K562 (cell line): Measurements from ENCODE around the gene KCNAB1. TPM values are rescaled to one million over a fixed set of nuclear protein-coding genes. Genes with fewer than 3 reads are reported as not detected.

Experiments used
- ATF7 ChIP-seq: fragments of 450-650 bp; IDR thresholded peaks from 2 replicates; pipeline ENCODE4 v1.7.1; 2014; ENCODE audit warnings: mild to moderate bottlenecking, moderate library complexity
- BCOR ChIP-seq: fragments of 450-650 bp; IDR thresholded peaks from 2 replicates; pipeline ENCODE4 v1.6.1; 2016
- CHAMP1 ChIP-seq: fragments of 450-650 bp; IDR thresholded peaks from 2 replicates; pipeline ENCODE4 v1.6.1; 2016; ENCODE audit warnings: mild to moderate bottlenecking
- COPS2 ChIP-seq: fragments of 450-650 bp; conservative IDR thresholded peaks from 2 replicates; pipeline ENCODE4 v1.6.1; 2016; ENCODE audit warnings: mild to moderate bottlenecking, moderate library complexity
- ESRRB ChIP-seq: fragments of 250-450 bp; sonication (Bioruptor Pico); IDR thresholded peaks from 2 replicates; pipeline ENCODE4 v1.5.0; 2020; ENCODE audit warnings: mild to moderate bottlenecking, moderate library complexity, borderline replicate concordance
- ETS1 ChIP-seq: conservative IDR thresholded peaks from 2 replicates; pipeline ENCODE4 v1.6.1; 2011; ENCODE audit warnings: low read depth, mild to moderate bottlenecking, low read length; ENCODE audit not compliant: control insufficient read depth
- FOXK2 ChIP-seq, 2 experiments: fragments of 450-650 bp; IDR thresholded peaks in 1 of 2; conservative IDR thresholded peaks in 1 of 2; 2 replicates each; pipeline ENCODE4 v1.6.1; 2016; ENCODE audit warnings: low read depth in 2 of 2, mild to moderate bottlenecking in 1 of 2
- LCOR ChIP-seq: sonication (generic); formaldehyde crosslinking; IDR thresholded peaks from 2 replicates; pipeline ENCODE4 v1.8.0; 2022; ENCODE audit warnings: mild to moderate bottlenecking, missing genetic modification reagents
- MAFG ChIP-seq: fragments of 450-650 bp; conservative IDR thresholded peaks from 2 replicates; pipeline ENCODE4 v1.6.1; 2016; ENCODE audit warnings: missing genetic modification characterization, missing compliant biosample characterization
- MNT ChIP-seq, 2 experiments: fragments of 450-650 bp; conservative IDR thresholded peaks; 2 replicates each; pipeline ENCODE4 v1.6.1; 2017; ENCODE audit warnings: mild to moderate bottlenecking in 2 of 2, moderate library complexity in 2 of 2
- MYNN ChIP-seq, 2 experiments: sonication (generic); formaldehyde crosslinking in 1 of 2; IDR thresholded peaks; 2 replicates each; pipeline versions ENCODE4 v1.5.0 to v1.6.1; 2016 to 2020; ENCODE audit warnings: antibody characterized with exemption in 1 of 2, missing genetic modification reagents in 1 of 2
- NR0B1 ChIP-seq: fragments of 450-650 bp; IDR thresholded peaks from one replicate; pipeline ENCODE4 v1.6.1; 2018; ENCODE audit warnings: mild to moderate bottlenecking, moderate library complexity; ENCODE audit not compliant: partially characterized antibody
- PTBP1 ChIP-seq: fragments of 200-400 bp; formaldehyde crosslinking; IDR thresholded peaks from 2 replicates; pipeline ENCODE4 v1.6.1; 2017; ENCODE audit warnings: low read depth, low read length
- TARDBP ChIP-seq: fragments of 450-650 bp; IDR thresholded peaks from 2 replicates; pipeline ENCODE4 v1.6.1; 2016
- TCFL5 ChIP-seq: fragments of 250-450 bp; sonication (Bioruptor Pico); conservative IDR thresholded peaks from 2 replicates; pipeline ENCODE4 v1.6.1; 2021; ENCODE audit warnings: mild to moderate bottlenecking, moderate library complexity, matching md5 sums
- TRIM28 ChIP-seq: fragments of 450-650 bp; IDR thresholded peaks from 2 replicates; pipeline ENCODE4 v1.6.1; 2017
- ZBTB26 ChIP-seq: fragments of 450-650 bp; formaldehyde crosslinking; IDR thresholded peaks from 2 replicates; pipeline ENCODE4 v1.4.0; 2022; ENCODE audit warnings: missing genetic modification characterization
- ZSCAN32 ChIP-seq: fragments of 450-650 bp; formaldehyde crosslinking; IDR thresholded peaks from 2 replicates; pipeline ENCODE4 v1.4.0; 2020; ENCODE audit warnings: mild to moderate bottlenecking, moderate library complexity
- polyA plus RNA-seq, 8 experiments: library from polyadenylated mRNA; depleted of rRNA in 4 of 8; stranded (reverse) in 5 of 8; unstranded in 3 of 8; fragments of >200 nt; fragmentation: Nextera tagmentation in 2 of 8; fragmentation: Illumina TruSeq in 1 of 8; extraction: Ambion mirVana in 2 of 8; extraction: Trizol in 1 of 8; gene quantifications; 2 replicates each; pipeline versions ENCODE4 v1.2.1 to v1.2.3, GENCODE V29; 2011 to 2014; ENCODE audit warnings: inconsistent platforms in 1 of 8, missing spikeins in 1 of 8
- total RNA-seq, 7 experiments: library from RNA; depleted of rRNA in 6 of 7; stranded (reverse); fragments of >200 nt in 6 of 7; fragmentation: Illumina TruSeq in 2 of 7; extraction: Trizol in 2 of 7; gene quantifications; 2 replicates each; pipeline versions ENCODE4 v1.2.1 to v1.2.3, GENCODE V29; 2011 to 2021; ENCODE audit warnings: low replicate concordance in 1 of 7
- TF ChIP-seq, protein P1 (sequence below): fragments of 450-650 bp; formaldehyde crosslinking; IDR thresholded peaks from 2 replicates; pipeline ENCODE4 v1.4.0; 2020; ENCODE audit warnings: mild to moderate bottlenecking, moderate library complexity

KCNAB1 gene
- total and polyA plus RNA-seq, 9 of the 15 experiments (the other 6 are each of a cell fraction or from before 2014, with no cell fraction given) = 0.14 to 1.2 (median 0.51) TPM

DNA sequence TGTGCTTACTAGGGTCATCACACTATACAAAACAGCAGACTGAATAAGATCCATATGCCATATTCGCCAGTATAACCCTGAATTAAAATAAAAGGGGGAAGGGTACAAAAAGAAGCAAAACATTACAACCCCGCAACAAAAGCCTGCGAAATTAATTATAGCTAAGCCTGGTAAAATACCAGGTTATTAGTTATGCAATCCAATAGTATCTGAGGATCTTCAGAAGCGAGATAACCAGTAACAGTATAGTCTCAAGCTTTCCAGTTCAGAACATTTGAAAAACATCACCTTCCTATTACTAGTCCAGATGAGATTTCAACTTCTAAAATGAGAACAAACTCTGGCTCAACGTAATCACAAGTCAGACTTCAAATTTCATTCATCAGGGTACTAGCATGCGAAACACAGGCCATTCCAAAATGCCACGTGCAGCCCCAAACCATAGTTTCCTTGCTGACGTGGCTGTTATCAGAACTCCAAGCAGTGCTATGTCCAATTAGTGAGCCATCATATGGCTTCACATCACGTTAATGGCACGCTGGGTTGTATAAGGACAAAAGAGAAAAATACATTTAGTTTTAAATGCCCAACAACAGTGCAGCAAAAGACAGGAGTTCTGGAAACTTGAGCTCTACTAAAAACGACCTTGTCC lies 433.5 kb downstream of the KCNAB1 start (continued):
- TF ChIP-seq CHAMP1 (no peak), LCOR (CRISPR knock-in tag) (peak; percentile 26; the same call in 1 of the 2 replicates), MAFG (peak; percentile 56), NR0B1 (no peak), BCOR (0 out of 2 replicates have a peak, but pooled peaks have one; percentile 12), MYNN (IDR thresholded peaks at IDR 0.05) (no peak), MYNN (CRISPR knock-in tag; IDR thresholded peaks at IDR 0.05) (no peak), ZBTB26 (no peak), ZSCAN32 (CRISPR knock-in tag) (no peak), MNT (conservative IDR thresholded peaks at IDR 0.05) (peak; percentile 95 to 96), ETS1 (no peak), TRIM28 (no peak), TARDBP (no peak), COPS2 (no peak), ESRRB (no peak), TCFL5 (CRISPR knock-in tag) (no peak), FOXK2 (conservative IDR thresholded peaks at IDR 0.05 in 1 of 2, IDR thresholded peaks at IDR 0.05 in 1 of 2; ENCODE audit: low read depth in 2 of 2) (peak; percentile 44 to 53; a peak in 1 of 4 replicates), ATF7 (0 out of 2 replicates have a peak, but pooled peaks have one; percentile 32), PTBP1 (no peak)
- TF ChIP-seq, protein P1, sequence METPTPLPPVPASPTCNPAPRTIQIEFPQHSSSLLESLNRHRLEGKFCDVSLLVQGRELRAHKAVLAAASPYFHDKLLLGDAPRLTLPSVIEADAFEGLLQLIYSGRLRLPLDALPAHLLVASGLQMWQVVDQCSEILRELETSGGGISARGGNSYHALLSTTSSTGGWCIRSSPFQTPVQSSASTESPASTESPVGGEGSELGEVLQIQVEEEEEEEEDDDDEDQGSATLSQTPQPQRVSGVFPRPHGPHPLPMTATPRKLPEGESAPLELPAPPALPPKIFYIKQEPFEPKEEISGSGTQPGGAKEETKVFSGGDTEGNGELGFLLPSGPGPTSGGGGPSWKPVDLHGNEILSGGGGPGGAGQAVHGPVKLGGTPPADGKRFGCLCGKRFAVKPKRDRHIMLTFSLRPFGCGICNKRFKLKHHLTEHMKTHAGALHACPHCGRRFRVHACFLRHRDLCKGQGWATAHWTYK (CRISPR knock-in tag) = no peak
